Measurements from ENCODE around the gene KLK2. TPM values are rescaled to one million over a fixed set of nuclear protein-coding genes. Genes with fewer than 3 reads are reported as not detected.

KLK2 gene
- total and polyA plus RNA-seq, 9 donors: not detected

DNA sequence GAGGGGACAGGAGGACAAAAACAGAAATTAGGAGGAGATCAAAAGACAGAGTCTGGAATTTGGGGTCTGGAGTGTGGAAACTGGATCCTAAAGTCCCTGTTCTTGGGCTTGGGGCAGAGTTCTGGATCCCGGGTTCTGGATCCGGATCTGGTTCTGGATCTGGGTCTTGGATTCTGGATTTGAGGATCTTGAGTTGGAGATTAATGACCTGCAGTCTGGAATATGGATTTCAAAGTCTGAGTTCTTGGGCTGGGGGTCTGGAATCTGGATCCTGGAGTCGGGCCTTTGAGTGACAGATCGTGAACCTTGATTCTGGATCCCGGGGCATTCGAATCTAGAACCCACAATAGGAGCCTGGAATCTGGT is 39.5 kb upstream of the KLK2 start:
- intact Hi-C loops (cut with DNase I): no loop called here
- no peak for DNase-seq
- no peaks in the 10 kb centered on the region for H3K36me3 ChIP-seq
- no peak overlapping the region for H3K27ac ChIP-seq
- TF ChIP-seq, protein P1, sequence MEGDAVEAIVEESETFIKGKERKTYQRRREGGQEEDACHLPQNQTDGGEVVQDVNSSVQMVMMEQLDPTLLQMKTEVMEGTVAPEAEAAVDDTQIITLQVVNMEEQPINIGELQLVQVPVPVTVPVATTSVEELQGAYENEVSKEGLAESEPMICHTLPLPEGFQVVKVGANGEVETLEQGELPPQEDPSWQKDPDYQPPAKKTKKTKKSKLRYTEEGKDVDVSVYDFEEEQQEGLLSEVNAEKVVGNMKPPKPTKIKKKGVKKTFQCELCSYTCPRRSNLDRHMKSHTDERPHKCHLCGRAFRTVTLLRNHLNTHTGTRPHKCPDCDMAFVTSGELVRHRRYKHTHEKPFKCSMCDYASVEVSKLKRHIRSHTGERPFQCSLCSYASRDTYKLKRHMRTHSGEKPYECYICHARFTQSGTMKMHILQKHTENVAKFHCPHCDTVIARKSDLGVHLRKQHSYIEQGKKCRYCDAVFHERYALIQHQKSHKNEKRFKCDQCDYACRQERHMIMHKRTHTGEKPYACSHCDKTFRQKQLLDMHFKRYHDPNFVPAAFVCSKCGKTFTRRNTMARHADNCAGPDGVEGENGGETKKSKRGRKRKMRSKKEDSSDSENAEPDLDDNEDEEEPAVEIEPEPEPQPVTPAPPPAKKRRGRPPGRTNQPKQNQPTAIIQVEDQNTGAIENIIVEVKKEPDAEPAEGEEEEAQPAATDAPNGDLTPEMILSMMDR (IDR thresholded peaks at IDR 0.05): no peak
- TF ChIP-seq EP300 (IDR thresholded peaks at IDR 0.05): no peak
- no peak for TF ChIP-seq POLR2A (IDR thresholded peaks at IDR 0.05)
- WGBS, 3 donors: 91 to 95% (median 93%) methylated on average over 6 of the region's 6 CpGs
- H3K4me3 ChIP-seq: no peak overlapping the region
- no peaks in the 10 kb centered on the region for H3K27me3 ChIP-seq
- H3K4me1 ChIP-seq (ENCODE audit: insufficient read depth): no peaks in the 10 kb centered on the region
- no peaks in the 10 kb centered on the region for H3K9me3 ChIP-seq

GRCh38 chr19:50835103-50835784 is 38.0 kb upstream of the KLK2 start:
- TF ChIP-seq, protein P1 (IDR thresholded peaks at IDR 0.05): no peak
- TF ChIP-seq EP300 (IDR thresholded peaks at IDR 0.05): no peak
- no peak for TF ChIP-seq POLR2A (IDR thresholded peaks at IDR 0.05)
- 22 to 28% (median 25%) methylated on average over 13 of the region's 13 CpGs for WGBS, 3 donors
- H3K27me3 ChIP-seq: no peaks in the 10 kb centered on the region
- H3K27ac ChIP-seq: no peak overlapping the region
- peak overlapping the region; percentile 36 for H3K4me3 ChIP-seq
- DNase-seq: no peak
- no peaks in the 10 kb centered on the region for H3K36me3 ChIP-seq
- H3K9me3 ChIP-seq: peaks cover 0 to 2% of the 10 kb centered on the region in 2 donors
- intact Hi-C loops (cut with DNase I): no loop called here
- H3K4me1 ChIP-seq (ENCODE audit: insufficient read depth): no peaks in the 10 kb centered on the region

DNA sequence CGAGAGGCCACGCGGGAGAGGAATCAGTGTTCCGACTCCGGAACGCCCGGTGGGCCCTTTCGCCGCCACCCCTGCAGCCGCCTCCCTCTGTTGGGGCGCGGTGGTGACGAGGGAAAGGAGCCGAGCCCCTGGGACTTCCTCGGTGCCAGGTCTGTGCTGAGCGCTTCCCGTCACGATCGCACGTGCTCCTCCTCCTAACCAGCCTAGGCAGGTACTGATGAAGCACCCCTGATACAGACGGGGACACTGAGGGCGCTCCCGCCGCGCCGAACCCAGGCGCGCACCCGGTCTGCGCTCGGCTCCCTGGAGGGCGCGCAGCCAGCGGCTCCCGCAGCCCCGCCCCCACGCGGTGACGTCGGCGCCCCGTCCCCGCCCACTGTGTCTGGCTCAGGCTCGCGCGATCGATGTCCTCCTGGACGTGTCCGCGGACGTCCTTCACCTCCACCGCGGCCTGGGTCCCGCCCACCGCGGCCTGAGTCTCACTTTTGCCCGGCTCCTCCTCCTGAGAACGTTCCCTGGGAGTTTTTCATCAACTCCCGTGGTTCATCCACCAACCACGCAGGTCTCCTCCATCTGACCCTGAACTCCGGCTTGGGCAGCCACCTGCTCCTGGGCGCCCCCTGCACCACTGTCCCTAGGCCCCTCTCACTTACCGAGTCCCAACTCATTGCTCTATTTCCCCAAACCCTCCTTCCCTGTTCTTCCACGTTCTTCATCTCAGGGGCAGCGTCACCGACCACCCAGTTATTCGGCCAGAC is 37.3 kb upstream of the KLK2 start:
- TF ChIP-seq, protein P1 (IDR thresholded peaks at IDR 0.05): no peak
- no peak for TF ChIP-seq POLR2A (IDR thresholded peaks at IDR 0.05)
- TF ChIP-seq EP300 (IDR thresholded peaks at IDR 0.05): no peak
- Histone ChIP-seq H3K4me1 (ENCODE audit: insufficient read depth) (no peaks in the 10 kb centered on the region), H3K9me3 (peaks cover 0 to 5% of the 10 kb centered on the region in 2 donors), H3K4me3 (peak overlapping the region; percentile 36), H3K27ac (no peak overlapping the region), H3K36me3 (no peaks in the 10 kb centered on the region), H3K27me3 (no peaks in the 10 kb centered on the region)
- 2 to 3% (median 2%) methylated on average over 34 to 67 of the region's 67 CpGs for WGBS, 3 donors
- intact Hi-C loops (cut with DNase I): no loop called here
- DNase-seq: peak; percentile 55 to 83 (median 70)

DNA sequence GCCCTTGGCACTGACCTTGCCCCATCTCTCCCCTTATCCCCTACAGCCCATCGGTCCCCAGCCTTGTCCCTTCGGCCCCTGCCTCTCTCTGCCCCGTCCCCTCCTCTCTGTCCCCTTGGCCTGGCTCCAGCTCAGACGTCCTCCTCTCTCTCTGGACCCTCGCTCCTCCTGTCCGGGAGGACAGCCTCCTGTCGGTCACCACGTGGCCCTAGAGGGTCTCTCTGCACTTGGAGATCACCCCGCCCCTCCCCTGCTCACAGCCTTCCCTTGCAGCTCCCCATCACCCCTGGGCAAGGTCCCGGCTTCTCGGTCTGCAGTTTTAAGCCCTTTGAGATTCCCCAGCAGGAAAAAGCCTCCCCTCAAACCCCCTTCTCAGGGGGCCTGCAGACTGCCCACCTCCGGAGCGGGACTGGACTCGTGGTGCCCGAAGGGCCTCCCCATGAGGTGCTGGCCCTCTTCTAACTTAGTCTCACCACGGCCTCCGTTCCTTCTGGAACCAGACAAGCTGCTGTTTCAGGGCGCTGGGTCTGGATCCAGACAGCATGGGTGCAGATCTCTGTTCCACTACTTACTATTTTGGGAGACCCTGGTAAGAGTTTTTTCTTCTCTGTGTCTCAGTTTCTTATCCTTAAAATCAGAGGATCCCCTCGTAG is 36.6 kb upstream of the KLK2 start:
- H3K27ac ChIP-seq: no peak overlapping the region
- intact Hi-C loops (cut with DNase I): no loop called here
- DNase-seq: peak in 1 of 5 donors; percentile 37
- H3K4me1 ChIP-seq (ENCODE audit: insufficient read depth): no peaks in the 10 kb centered on the region
- H3K27me3 ChIP-seq: no peaks in the 10 kb centered on the region
- TF ChIP-seq POLR2A (IDR thresholded peaks at IDR 0.05) (no peak), EP300 (IDR thresholded peaks at IDR 0.05) (no peak)
- TF ChIP-seq, protein P1 (IDR thresholded peaks at IDR 0.05): no peak
- WGBS, 3 donors: 14 to 29% (median 27%) methylated on average over 19 of the region's 19 CpGs
- H3K9me3 ChIP-seq: peaks cover 0 to 5% of the 10 kb centered on the region in 2 donors
- no peak overlapping the region for H3K4me3 ChIP-seq
- no peaks in the 10 kb centered on the region for H3K36me3 ChIP-seq
